ENCODE measurements around the gene CALR.
"Not testable (repeated sequence)": the region's sequence is repeated elsewhere in the genome, so short reads cannot be mapped to it uniquely, and the experiment has no call there.

CALR gene

GRCh38 chr19:12937927-12938778 lies at the start of gene CALR:
CALR (plus strand) TSS chr19:12938609; CDS start chr19:12938680, 71 bp downstream.
- peak; percentile 100 for DNase-seq

GRCh38 chr19:12890299-12890786 lies 48.1 kb upstream of the CALR start:
- not testable (repeated sequence) for DNase-seq

DNA sequence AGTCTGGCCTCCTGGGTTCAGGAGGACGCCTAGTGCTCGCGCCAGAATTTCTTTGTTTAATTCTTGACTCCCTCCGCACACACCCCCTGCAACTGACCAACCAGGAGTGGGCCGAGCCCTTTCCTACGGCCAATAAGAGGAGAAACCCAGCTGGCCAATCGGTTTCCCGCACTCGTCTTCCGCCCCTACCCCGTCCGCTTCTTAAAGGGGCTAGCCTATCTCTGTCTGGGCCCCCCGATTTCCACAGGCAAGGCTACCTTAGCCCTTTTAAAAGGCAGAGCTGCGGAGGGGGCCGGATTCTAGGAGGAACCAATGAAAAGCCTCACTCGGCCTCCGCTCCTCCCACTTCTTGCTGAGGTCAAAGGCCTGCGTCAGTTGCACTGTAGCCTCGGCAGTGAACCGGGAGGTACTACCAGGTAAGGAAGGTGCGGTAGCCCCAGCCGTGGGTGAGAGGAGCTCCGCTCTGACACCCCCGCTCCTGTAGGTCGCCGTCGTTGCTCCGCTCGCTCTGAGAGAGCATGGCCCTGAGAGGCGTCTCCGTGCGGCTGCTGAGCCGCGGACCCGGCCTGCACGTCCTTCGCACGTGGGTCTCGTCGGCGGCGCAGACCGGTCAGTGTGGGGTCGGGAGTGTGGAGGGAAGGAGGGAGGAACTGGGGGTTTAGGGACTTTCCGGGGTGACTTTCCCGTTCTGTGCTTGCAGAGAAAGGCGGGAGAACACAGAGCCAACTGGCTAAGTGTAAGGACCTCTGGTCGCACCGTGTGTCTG lies 47.4 kb upstream of the CALR start, which contains the start of gene GCDH:
TSS of gene GCDH (plus strand) at position 374 of the 766 bp plus-strand sequence. CDS start at position 519, 145 bp downstream.
- DNase-seq, result peak; percentile 97

DNA sequence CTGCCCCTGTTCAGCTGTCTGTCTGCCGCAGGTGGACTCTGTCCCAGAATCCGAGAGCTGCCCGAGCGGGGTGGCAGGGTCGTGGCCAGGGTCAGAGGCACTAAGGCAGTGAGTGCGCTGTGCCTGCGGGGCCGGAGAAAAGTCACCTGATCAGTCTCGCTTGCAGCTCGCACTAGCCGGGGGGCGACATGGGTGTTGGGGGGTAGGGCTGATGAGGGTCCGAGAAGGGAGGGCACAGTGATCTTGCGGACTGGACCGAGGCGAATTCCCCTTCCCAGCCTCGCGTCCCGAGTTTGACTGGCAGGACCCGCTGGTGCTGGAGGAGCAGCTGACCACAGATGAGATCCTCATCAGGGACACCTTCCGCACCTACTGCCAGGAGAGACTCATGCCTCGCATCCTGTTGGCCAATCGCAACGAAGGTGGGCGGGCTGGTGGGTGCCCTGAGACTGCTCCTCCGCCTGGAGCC lies 46.8 kb upstream of the CALR start:
- DNase-seq, result no peak

GRCh38 chr19:12893582-12893981 lies 44.8 kb upstream of the CALR start:
- DNase-seq, result no peak

GRCh38 chr19:12896460-12896859 lies 41.9 kb upstream of the CALR start:
- no peak for DNase-seq

GRCh38 chr19:12899891-12900518 lies 38.4 kb upstream of the CALR start:
- DNase-seq, result no peak

DNA sequence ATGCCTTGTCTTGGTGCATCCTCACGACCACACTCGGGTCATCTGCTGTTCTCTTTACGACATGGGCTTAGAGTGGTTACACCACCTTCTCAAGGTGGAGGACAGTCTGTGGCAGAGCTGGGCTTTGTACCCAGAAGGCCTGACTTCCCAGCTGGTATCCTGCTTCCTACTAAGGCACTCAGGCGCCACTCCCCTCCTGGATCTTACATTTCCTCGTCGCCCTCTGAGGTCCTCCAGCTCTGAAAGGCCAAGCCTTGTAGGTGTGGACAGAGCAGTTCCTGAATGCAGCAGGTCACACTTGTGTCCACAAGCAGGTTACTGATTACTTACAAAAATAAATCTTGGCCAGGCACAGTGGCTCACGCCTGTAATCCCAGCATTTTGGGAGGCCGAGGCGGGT lies 31.2 kb upstream of the CALR start:
- no peak for DNase-seq

- DNase-seq, result no peak
Measured at GRCh38 chr19:12912571-12912970, 25.8 kb upstream of the CALR start.

DNA sequence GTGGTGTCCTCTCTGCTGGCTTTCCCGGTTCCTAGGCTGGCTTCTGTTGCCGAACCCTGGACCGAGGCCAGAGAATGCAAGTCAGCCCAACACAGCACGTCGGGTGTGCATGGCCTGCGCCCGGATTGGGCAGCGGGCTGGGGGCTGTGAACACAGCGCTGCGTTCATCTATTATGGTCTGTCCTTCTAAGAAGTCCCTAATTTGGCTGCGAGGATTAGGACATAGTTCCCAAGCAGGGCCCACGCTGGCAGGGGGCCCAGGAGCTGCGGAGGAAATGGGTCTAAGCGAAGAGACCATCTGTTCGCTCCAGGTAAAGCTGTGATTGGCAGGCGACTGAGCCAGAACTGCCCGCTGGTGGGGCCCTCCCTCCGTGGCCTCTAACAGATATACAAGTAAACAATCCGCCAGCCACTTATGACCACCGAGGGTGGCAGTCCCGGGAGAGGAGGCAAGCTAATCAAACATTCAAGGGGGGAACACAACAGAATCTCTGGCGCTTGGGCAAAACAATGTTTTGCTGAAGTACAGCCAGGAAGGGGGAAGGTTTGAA lies 25.3 kb upstream of the CALR start:
- no peak for DNase-seq

GRCh38 chr19:12913851-12914690 lies 24.3 kb upstream of the CALR start:
- peak; percentile 74 for DNase-seq

- not testable (repeated sequence) for DNase-seq
Measured at GRCh38 chr19:12915860-12916259, 22.5 kb upstream of the CALR start.

DNA sequence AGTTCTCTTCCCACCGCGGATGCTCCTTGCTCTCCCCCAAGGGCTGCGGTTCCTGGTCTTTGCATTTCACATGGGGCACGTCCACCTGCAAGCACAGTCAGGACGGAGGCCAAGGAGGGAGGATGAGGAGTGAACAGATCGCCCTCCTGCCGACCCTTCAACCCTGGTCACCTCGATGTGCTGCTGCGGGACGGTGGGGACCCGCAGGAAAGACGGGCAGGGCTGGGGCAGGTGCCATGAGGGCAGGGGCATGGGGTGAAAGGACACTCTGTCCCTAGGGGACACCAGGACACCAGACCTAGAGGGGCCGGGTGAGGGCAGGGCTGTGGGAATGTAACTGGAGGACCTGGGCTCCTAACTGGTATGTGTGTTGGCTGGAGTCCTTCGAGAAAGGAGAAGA lies 20.2 kb upstream of the CALR start:
- DNase-seq, result no peak

DNA sequence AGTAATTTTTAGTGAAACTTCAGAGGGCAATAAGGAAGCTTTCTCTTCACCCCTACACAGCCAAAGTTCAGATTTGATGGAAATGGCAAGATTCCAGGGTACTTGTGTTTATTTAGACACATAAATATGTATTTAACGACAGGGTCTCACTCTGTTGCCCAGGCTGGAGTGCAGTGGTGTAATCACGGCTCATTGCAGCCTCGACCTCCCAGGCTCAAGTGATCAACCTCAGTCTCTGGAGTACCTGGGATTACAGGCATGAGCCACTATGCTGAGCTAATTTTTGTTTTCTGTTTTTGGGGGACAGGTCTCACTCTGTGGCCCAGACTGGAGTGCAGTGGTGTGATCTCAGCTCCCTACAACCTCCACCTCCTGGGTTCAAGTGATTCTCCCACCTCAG lies 17.4 kb upstream of the CALR start:
- no peak for DNase-seq

GRCh38 chr19:12922959-12923358 lies 15.4 kb upstream of the CALR start:
- no peak for DNase-seq

GRCh38 chr19:12924621-12925310 lies 13.6 kb upstream of the CALR start:
- DNase-seq, result no peak

GRCh38 chr19:12930002-12930645 lies 8.3 kb upstream of the CALR start:
- DNase-seq, result no peak

- no peak for DNase-seq
Measured at GRCh38 chr19:12932392-12933286, 5.8 kb upstream of the CALR start.

DNA sequence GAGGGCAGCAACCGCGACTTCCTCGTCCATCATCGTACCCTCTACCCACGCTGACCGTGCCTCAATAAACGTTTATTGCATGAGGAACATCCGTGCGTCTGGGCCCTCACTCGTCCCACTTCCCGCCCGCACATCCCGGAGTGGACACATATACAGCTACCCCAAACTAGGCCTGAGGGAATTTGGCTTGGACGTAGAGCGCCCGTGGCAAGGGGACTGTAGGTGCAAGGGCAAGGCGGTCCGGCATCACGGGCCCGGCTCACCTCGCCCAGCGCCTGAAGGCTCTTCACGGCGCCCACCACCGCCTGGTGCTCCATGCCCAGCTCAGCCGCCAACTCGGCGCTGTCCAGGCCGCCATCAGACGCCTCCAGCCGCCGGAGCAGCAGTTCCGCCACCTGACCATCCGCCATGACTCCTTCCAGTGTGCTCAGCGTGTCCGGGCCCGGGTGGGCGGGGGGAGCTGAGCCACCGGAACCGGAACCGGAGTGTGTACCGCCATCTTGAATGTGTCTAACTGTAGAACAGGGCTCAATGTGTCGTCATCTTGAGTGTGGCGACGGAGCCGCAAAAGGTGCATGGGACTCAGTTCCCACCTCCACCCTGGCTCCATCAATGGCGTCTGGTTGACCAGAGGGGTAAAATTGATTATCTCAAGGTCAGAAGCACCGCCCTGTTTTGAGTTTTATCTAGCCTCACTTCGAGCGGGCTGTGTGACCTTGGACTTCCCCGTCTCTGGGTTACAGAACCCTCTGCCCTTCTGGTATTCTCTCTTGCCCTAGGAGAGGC lies 4.9 kb upstream of the CALR start, which contains the start of gene FARSA:
TSS of gene FARSA (minus strand) at position 425 of the 786 bp plus-strand sequence. CDS start at position 410, 15 bp downstream.
- peak; percentile 91 for DNase-seq
